Endothelial cell of umbilical vein (primary cell): ENCODE measurements around the gene TMEFF1. TPM values are rescaled to one million over a fixed set of nuclear protein-coding genes. Genes with fewer than 3 reads are reported as not detected.

Source experiments
- Bru-seq: library from RNA; stranded (reverse); fragments of 400-500 nt; gene quantifications from one replicate; lab custom pipeline; 2021; lab: Mats Ljungman, UMichigan
- BruChase-seq, 2 experiments: library from RNA; stranded (reverse); fragments of 400-500 nt; gene quantifications; one replicate each; lab custom pipeline; 2021; lab: Mats Ljungman, UMichigan
- BruUV-seq: library from RNA; stranded (reverse); fragments of 400-500 nt; replicated peaks from 2 replicates; lab custom pipeline; 2021; lab: Mats Ljungman, UMichigan
- CTCF ChIA-PET: fragments of 300-600, 350-600 bp; sonication (Branson Sonifier 250); formaldehyde crosslinking; loops from one replicate; lab custom pipeline; 2021; ENCODE audit warnings: antibody characterized with exemption, inconsistent platforms; lab: Charles Lee
- POLR2A ChIA-PET: fragments of 300-600, 350-600 bp; sonication (Branson Sonifier 250); formaldehyde crosslinking; loops from one replicate; lab custom pipeline; 2021; ENCODE audit warnings: antibody characterized with exemption, inconsistent platforms; lab: Charles Lee
- DNase-seq: peaks from one replicate; pipeline ENCODE4 v3.0.0-alpha.2; 2011; ENCODE audit warnings: low read depth, low spot score
- FAIRE-seq: peaks from 2 replicates; lab custom pipeline; 2011; peaks lifted over from hg19 to GRCh38; lab: Jason Lieb, UNC
- H2AFZ ChIP-seq: 2 replicates; pipeline ENCODE4 v1.6.0; 2012; ENCODE audit warnings: low read depth, low read length, control low read depth, inconsistent platforms
- H3K27ac ChIP-seq: 2 replicates; pipeline ENCODE4 v1.5.1; 2011; ENCODE audit warnings: low read depth, mild to moderate bottlenecking, control low read depth, low read length, moderate library complexity; ENCODE audit not compliant: insufficient read depth
- H3K27me3 ChIP-seq, 2 experiments: 2 replicates each; pipeline versions ENCODE4 v1.6.0 to v1.6.1; 2011; ENCODE audit warnings: low read length in 2 of 2, mixed read lengths in 1 of 2; ENCODE audit not compliant: control insufficient read depth in 2 of 2, insufficient read depth in 2 of 2
- H3K36me3 ChIP-seq, 2 experiments: 2 replicates in 1 of 2; 3 replicates in 1 of 2; pipeline ENCODE4 v1.5.1; 2011; ENCODE audit warnings: low read length in 2 of 2, mild to moderate bottlenecking in 1 of 2, moderate library complexity in 1 of 2; ENCODE audit not compliant: control insufficient read depth in 2 of 2, insufficient read depth in 2 of 2; ENCODE audit errors: extremely low read depth in 1 of 2
- H3K4me1 ChIP-seq: 3 replicates; pipeline ENCODE4 v1.5.1; 2011; ENCODE audit warnings: mild to moderate bottlenecking, low read length; ENCODE audit not compliant: control insufficient read depth, insufficient read depth; ENCODE audit errors: extremely low read depth
- H3K4me2 ChIP-seq: 2 replicates; pipeline ENCODE4 v1.6.1; 2011; ENCODE audit warnings: low read length, control low read depth, mixed read lengths; ENCODE audit not compliant: insufficient read depth
- H3K4me3 ChIP-seq, 3 experiments: fragments of 200-600 bp in 1 of 3; sonication (generic), shearing (Covaris generic) in 1 of 3; replicated peaks in 1 of 3; 2 replicates each; pipeline ENCODE4 v1.5.1; 2011 to 2016; ENCODE audit warnings: control low read depth in 3 of 3, low read length in 3 of 3, mild to moderate bottlenecking in 2 of 3, inconsistent platforms in 1 of 3, low read depth in 1 of 3, moderate library complexity in 1 of 3; ENCODE audit not compliant: insufficient read depth in 1 of 3
- H3K79me2 ChIP-seq: 2 replicates; pipeline ENCODE4 v1.6.0; 2012; ENCODE audit warnings: low read length, inconsistent platforms; ENCODE audit not compliant: control insufficient read depth, insufficient read depth
- H3K9ac ChIP-seq: replicated peaks from 2 replicates; pipeline ENCODE3; 2011; ENCODE audit warnings: low read length, control low read depth; ENCODE audit not compliant: insufficient read depth; ENCODE audit errors: extremely low read depth
- H3K9me1 ChIP-seq: replicated peaks from 3 replicates; pipeline ENCODE4 v1.6.0; 2011; ENCODE audit warnings: mild to moderate bottlenecking, low read length; ENCODE audit not compliant: control insufficient read depth, insufficient read depth; ENCODE audit errors: extremely low read depth
- H3K9me3 ChIP-seq: replicated peaks from 2 replicates; pipeline ENCODE4 v1.5.1; 2012; ENCODE audit warnings: low read length, inconsistent platforms; ENCODE audit not compliant: control insufficient read depth, insufficient read depth
- H4K20me1 ChIP-seq: replicated peaks from 2 replicates; pipeline ENCODE3; 2011; ENCODE audit warnings: mild to moderate bottlenecking, low read length; ENCODE audit not compliant: control insufficient read depth, insufficient read depth; ENCODE audit errors: extremely low read depth
- EZH2 ChIP-seq: IDR thresholded peaks from 2 replicates; pipeline ENCODE4 v1.6.1; 2012; ENCODE audit warnings: borderline replicate concordance, low read depth, mild to moderate bottlenecking, moderate library complexity, low read length, inconsistent platforms; ENCODE audit not compliant: severe bottlenecking
- FOS ChIP-seq: IDR thresholded peaks from 2 replicates; pipeline ENCODE4 v1.6.1; 2011; ENCODE audit warnings: mild to moderate bottlenecking, low read length, moderate library complexity, borderline replicate concordance; ENCODE audit not compliant: insufficient read depth
- GATA2 ChIP-seq: IDR thresholded peaks from 2 replicates; pipeline ENCODE4 v1.7.0; 2011; ENCODE audit warnings: low read depth, mild to moderate bottlenecking, moderate library complexity, mixed read lengths, low read length; ENCODE audit not compliant: insufficient read length, insufficient read depth
- JUN ChIP-seq: IDR thresholded peaks from 2 replicates; pipeline ENCODE4 v1.6.1; 2011; ENCODE audit warnings: borderline replicate concordance, low read depth; ENCODE audit not compliant: insufficient read length, insufficient read depth
- MYC ChIP-seq: IDR thresholded peaks from one replicate; pipeline ENCODE4 v1.6.1; 2011; ENCODE audit warnings: mild to moderate bottlenecking, low read depth, low read length
- POLR2A ChIP-seq: IDR thresholded peaks from 2 replicates; pipeline ENCODE4 v1.6.1; 2012; ENCODE audit warnings: low read depth, mild to moderate bottlenecking, control low read depth, low read length
- POLR2AphosphoS5 ChIP-seq: IDR thresholded peaks from 2 replicates; pipeline ENCODE4 v1.6.1; 2012; ENCODE audit warnings: low read depth, mild to moderate bottlenecking, control low read depth, low read length, moderate library complexity; ENCODE audit not compliant: insufficient read depth
- dilution Hi-C: fragments of 300-500 bp; cut with MboI; formaldehyde crosslinking; loops from one replicate; pipeline ENCODE4 v1.15.0; 2019; ENCODE audit warnings: low sequenced_read_pairs; ENCODE audit not compliant: extremely low pct_ligation_motif_present
- intact Hi-C: fragments of 100-400 bp; cut with micrococcal nuclease; formaldehyde crosslinking; loops from one replicate; pipeline ENCODE4 v1.10.0; 2022
- long read RNA-seq: library from polyadenylated mRNA; stranded (forward); transcript quantifications from one replicate; pipeline ENCODE4 v2.0.0, GENCODE V29; 2021
- polyA minus RNA-seq, 3 experiments: library from RNA; depleted of rRNA, polyadenylated mRNA; stranded (reverse); fragments of >200 nt; gene quantifications; 1 replicate in 1 of 3; 2 replicates in 2 of 3; pipeline ENCODE4 v1.2.3, GENCODE V29; 2011
- polyA plus RNA-seq, 4 experiments: library from polyadenylated mRNA; depleted of rRNA in 3 of 4; stranded (reverse) in 3 of 4; unstranded in 1 of 4; fragments of >200 nt; gene quantifications; 2 replicates each; pipeline versions ENCODE4 v1.2.1 to v1.2.3, GENCODE V29; 2011 to 2012; ENCODE audit warnings: missing spikeins in 1 of 4
- total RNA-seq: library from RNA; stranded (reverse); gene quantifications from 2 replicates; pipeline ENCODE4 v1.2.3, GENCODE V29; 2021
- TF ChIP-seq, protein P1 (sequence below): IDR thresholded peaks from 2 replicates; pipeline ENCODE4 v1.6.1; 2011; ENCODE audit not compliant: insufficient read depth, insufficient read length
- TF ChIP-seq, protein P2 (sequence below), 2 donors: IDR thresholded peaks; 1 replicate in 1 of 2; 2 replicates in 1 of 2; pipeline ENCODE4 v1.5.1; 2011; ENCODE audit warnings: low read length in 2 of 2, mild to moderate bottlenecking in 2 of 2, moderate library complexity in 2 of 2, control low read depth in 1 of 2, inconsistent platforms in 1 of 2, low read depth in 1 of 2; ENCODE audit not compliant: insufficient read depth in 1 of 2; ENCODE audit errors: extremely low read depth in 1 of 2

Gene TMEFF1
- total RNA-seq (9.8 and 14.6 TPM in 2 replicates), polyA plus RNA-seq (3.0 and 3.2 TPM in 2 replicates), polyA minus RNA-seq (1.5 and 2.2 TPM in 2 replicates), Bru-seq, nascent RNA (percentile 35 among the genes with signal in this experiment), BruChase-seq, experiment 1, labeled RNA remaining after a 6-hour chase (percentile 87 among the genes with signal in this experiment), BruChase-seq, experiment 2, labeled RNA remaining after a 2-hour chase (percentile 71 among the genes with signal in this experiment)
- polyA plus RNA-seq (2011; cell fraction: cytosol; rRNA removed): 1.4 and 1.6 TPM in 2 replicates
- 0.84 and 1.5 TPM in 2 replicates for polyA plus RNA-seq (2011; cell fraction: nucleus; rRNA removed)
- polyA plus RNA-seq (2012): 2.0 and 5.8 TPM in 2 replicates
- 0.31 TPM for polyA minus RNA-seq (2011; cell fraction: cytosol; rRNA and poly(A)+ RNA removed)
- polyA minus RNA-seq (2011; cell fraction: nucleus; rRNA and poly(A)+ RNA removed): 1.3 and 3.4 TPM in 2 replicates
- long read RNA-seq, transcript TMEFF1-201 (10 exons, 2,611 nt): major isoform, 43 of 43 reads
- long read RNA-seq, partial matches to known transcripts: 0 of 43 reads
- long read RNA-seq, other reads (novel, unspliced or antisense): 0 of 43 reads

DNA sequence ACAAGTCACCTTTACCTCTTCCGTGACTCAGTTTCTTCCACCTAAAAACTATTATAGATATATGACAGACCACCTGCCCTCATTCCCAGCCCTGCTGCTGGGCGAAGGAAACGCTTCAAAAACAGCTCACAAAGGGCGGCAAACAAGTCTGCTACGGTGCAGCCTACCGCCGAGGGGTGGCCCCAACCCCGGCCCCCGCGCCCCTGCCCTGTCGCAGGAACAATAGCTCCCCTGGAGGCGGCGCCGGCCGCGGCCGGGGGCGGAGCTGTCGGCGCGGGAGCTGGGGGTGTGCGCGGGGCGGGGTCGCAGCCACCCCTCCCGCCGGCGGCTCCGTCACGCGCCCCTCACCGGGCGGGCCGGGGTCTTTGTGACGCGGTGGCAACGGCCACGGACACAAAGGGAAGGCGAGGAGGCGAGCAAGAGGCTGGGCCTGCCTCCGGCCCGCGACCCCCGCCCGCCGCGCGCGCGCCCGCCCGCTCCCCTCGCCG lies at the start of gene TMEFF1:
Gene TMEFF1, plus strand, starts transcription at position 362 of the 488 bp plus-strand sequence. CDS start 396 bp downstream, outside the sequence.
- no peaks in the 10 kb centered on the region for H4K20me1 ChIP-seq
- no peaks in the 10 kb centered on the region for H3K27me3 ChIP-seq
- no peaks in the 10 kb centered on the region for H3K79me2 ChIP-seq
- H3K4me3 ChIP-seq: peak within 1 kb of the TSS; percentile 49 to 85 (median 51)
- peak within 1 kb of the TSS; percentile 54 for H3K9ac ChIP-seq
- CTCF ChIA-PET: interaction anchor here (0.6 to 1.2 kb wide), 12 partner anchors 21 to 148 kb away, joined by 3 to 4 read pairs (median 3); partner anchors contain the start of gene TEX10
- no peaks in the 10 kb centered on the region for H3K9me3 ChIP-seq
- no peak for TF ChIP-seq JUN
- TF ChIP-seq, protein P1, sequence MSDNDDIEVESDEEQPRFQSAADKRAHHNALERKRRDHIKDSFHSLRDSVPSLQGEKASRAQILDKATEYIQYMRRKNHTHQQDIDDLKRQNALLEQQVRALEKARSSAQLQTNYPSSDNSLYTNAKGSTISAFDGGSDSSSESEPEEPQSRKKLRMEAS: no peak
- no peak for TF ChIP-seq POLR2A
- no peaks in the 10 kb centered on the region for H3K9me1 ChIP-seq
- no peaks in the 10 kb centered on the region for H3K36me3 ChIP-seq
- H3K4me1 ChIP-seq: peaks cover 3% of the 10 kb centered on the region
- FAIRE-seq: no peak
- peak within 1 kb of the TSS; percentile 97 for H2AFZ ChIP-seq
- no peak within 1 kb of the TSS for H3K27ac ChIP-seq
- no TSS peak for BruUV-seq
- DNase-seq: peak; percentile 61
- dilution Hi-C loops (no loop called here), intact Hi-C loops (loop anchor here (1.0 to 10.0 kb wide), 2 partner anchors 122 to 448 kb away; no protein-coding TSS in a partner anchor)
- H3K4me2 ChIP-seq: peak within 1 kb of the TSS; percentile 52
- POLR2A ChIA-PET: interaction anchor here (0.6 kb wide), 1 partner anchor 1287 kb away, joined by 8 read pairs; no protein-coding TSS in a partner anchor

GRCh38 chr9:100425758-100426157 lies 47.2 kb upstream of the TMEFF1 start:
- H3K4me2 ChIP-seq: peak overlapping the region; percentile 94
- H3K27me3 ChIP-seq: no peaks in the 10 kb centered on the region
- ChIA-PET POLR2A (interaction anchor here (1.2 to 1.8 kb wide), 2 partner anchors 14 to 74 kb away, joined by 3 to 8 read pairs; partner anchors contain the start of gene TEX10), CTCF (interaction anchor here (1.1 to 1.8 kb wide), 6 partner anchors 11 to 170 kb away, joined by 3 to 8 read pairs (median 5); no protein-coding TSS in a partner anchor)
- peak overlapping the region; percentile 27 for H2AFZ ChIP-seq
- dilution Hi-C loops (loop anchor here (25.0 kb wide), 1 partner anchor 88 kb away; no protein-coding TSS in a partner anchor), intact Hi-C loops (loop anchor here (1.0 to 5.0 kb wide), 4 partner anchors 14 to 973 kb away; partner anchors contain the start of genes ERP44, INVS, MRPL50 and ZNF189)
- no peak overlapping the region for H3K4me3 ChIP-seq
- peaks cover 27% of the 10 kb centered on the region for H3K79me2 ChIP-seq
- H3K9ac ChIP-seq: peak overlapping the region; percentile 95
- H3K27ac ChIP-seq: peak overlapping the region; percentile 96
- DNase-seq (no peak), FAIRE-seq (no peak)
- H3K9me1 ChIP-seq: no peaks in the 10 kb centered on the region
- no peaks in the 10 kb centered on the region for H3K36me3 ChIP-seq
- BruUV-seq: no TSS peak
- no peaks in the 10 kb centered on the region for H4K20me1 ChIP-seq
- TF ChIP-seq FOS: no peak
- no peak for TF ChIP-seq EZH2
- TF ChIP-seq, protein P1: no peak
- no peak for TF ChIP-seq MYC
- no peak for TF ChIP-seq JUN
- TF ChIP-seq, protein P2, sequence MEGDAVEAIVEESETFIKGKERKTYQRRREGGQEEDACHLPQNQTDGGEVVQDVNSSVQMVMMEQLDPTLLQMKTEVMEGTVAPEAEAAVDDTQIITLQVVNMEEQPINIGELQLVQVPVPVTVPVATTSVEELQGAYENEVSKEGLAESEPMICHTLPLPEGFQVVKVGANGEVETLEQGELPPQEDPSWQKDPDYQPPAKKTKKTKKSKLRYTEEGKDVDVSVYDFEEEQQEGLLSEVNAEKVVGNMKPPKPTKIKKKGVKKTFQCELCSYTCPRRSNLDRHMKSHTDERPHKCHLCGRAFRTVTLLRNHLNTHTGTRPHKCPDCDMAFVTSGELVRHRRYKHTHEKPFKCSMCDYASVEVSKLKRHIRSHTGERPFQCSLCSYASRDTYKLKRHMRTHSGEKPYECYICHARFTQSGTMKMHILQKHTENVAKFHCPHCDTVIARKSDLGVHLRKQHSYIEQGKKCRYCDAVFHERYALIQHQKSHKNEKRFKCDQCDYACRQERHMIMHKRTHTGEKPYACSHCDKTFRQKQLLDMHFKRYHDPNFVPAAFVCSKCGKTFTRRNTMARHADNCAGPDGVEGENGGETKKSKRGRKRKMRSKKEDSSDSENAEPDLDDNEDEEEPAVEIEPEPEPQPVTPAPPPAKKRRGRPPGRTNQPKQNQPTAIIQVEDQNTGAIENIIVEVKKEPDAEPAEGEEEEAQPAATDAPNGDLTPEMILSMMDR (IDR thresholded peaks at IDR 0.05; ENCODE audit: extremely low read depth in 1 of 2, insufficient read depth in 1 of 2, low read depth in 1 of 2, low read length in 2 of 2): no peak
- no peak for TF ChIP-seq POLR2AphosphoS5
- TF ChIP-seq GATA2: no peak
- TF ChIP-seq POLR2A: no peak
- H3K4me1 ChIP-seq: peaks cover 36% of the 10 kb centered on the region
- H3K9me3 ChIP-seq: no peaks in the 10 kb centered on the region
